Measurements from ENCODE around the gene RBM27.

GRCh38 chr5:146238973-146239372 lies 35.6 kb downstream of the RBM27 start:
- TF ChIP-seq POLR2A (IDR thresholded peaks at IDR 0.05) (no peak), POLR2AphosphoS5 (IDR thresholded peaks at IDR 0.05; ENCODE audit: insufficient read depth in 1 of 2, low read depth in 1 of 2) (no peak)
